Iris pigment epithelial cell (primary cell): ENCODE measurements around the gene ZC3H12D.
"Not testable (repeated sequence)": the region's sequence is repeated elsewhere in the genome, so short reads cannot be mapped to it uniquely, and the experiment has no call there.

Experiments
- DNase-seq: peaks from one replicate; pipeline ENCODE4 v3.0.0-alpha.2; 2011; ENCODE audit warnings: low read depth

ZC3H12D gene

GRCh38 chr6:149483849-149484655 lies 762 bp downstream of the ZC3H12D start:
- no peak for DNase-seq

GRCh38 chr6:149483334-149483725 lies 1.5 kb downstream of the ZC3H12D start:
- no peak for DNase-seq

GRCh38 chr6:149482545-149483333 lies 2.1 kb downstream of the ZC3H12D start:
- no peak for DNase-seq

- no peak for DNase-seq
These were observed 4.1 kb downstream of the ZC3H12D start for GRCh38 chr6:149480502-149481280.

GRCh38 chr6:149478631-149479314 lies 6.0 kb downstream of the ZC3H12D start:
- no peak for DNase-seq

GRCh38 chr6:149477544-149477943 lies 7.3 kb downstream of the ZC3H12D start:
- DNase-seq = no peak

- no peak for DNase-seq
These were observed 7.9 kb downstream of the ZC3H12D start for GRCh38 chr6:149476789-149477455.

- no peak for DNase-seq
These were observed 10.5 kb downstream of the ZC3H12D start for GRCh38 chr6:149474108-149474935.

- peak; percentile 23 for DNase-seq
These were observed 11.4 kb downstream of the ZC3H12D start for GRCh38 chr6:149473080-149474052.

- no peak for DNase-seq
These were observed 12.6 kb downstream of the ZC3H12D start for GRCh38 chr6:149472241-149472640.

GRCh38 chr6:149471801-149472200 lies 13.0 kb downstream of the ZC3H12D start:
- DNase-seq = no peak

GRCh38 chr6:149470948-149471347 lies 13.9 kb downstream of the ZC3H12D start:
- DNase-seq = no peak

GRCh38 chr6:149468179-149468578 lies 16.6 kb downstream of the ZC3H12D start:
- no peak for DNase-seq

GRCh38 chr6:149467265-149467664 lies 17.5 kb downstream of the ZC3H12D start:
- DNase-seq = no peak

GRCh38 chr6:149464411-149464810 lies 20.4 kb downstream of the ZC3H12D start:
- no peak for DNase-seq

GRCh38 chr6:149463781-149464180 lies 21.0 kb downstream of the ZC3H12D start:
- DNase-seq = peak; percentile 51

- DNase-seq = not testable (repeated sequence)
These were observed 22.1 kb downstream of the ZC3H12D start for GRCh38 chr6:149462712-149463111.

GRCh38 chr6:149461670-149462069 lies 23.1 kb downstream of the ZC3H12D start:
- DNase-seq = no peak

GRCh38 chr6:149460249-149460648 lies 24.6 kb downstream of the ZC3H12D start:
- not testable (repeated sequence) for DNase-seq
